GM20000 (cell line): Measurements from ENCODE around the gene ENGASE.

Source experiments
- DNase-seq: peaks from one replicate; pipeline ENCODE4 v3.0.0; 2012; ENCODE audit warnings: low spot score
- CTCF ChIP-seq: IDR thresholded peaks from 2 replicates; pipeline ENCODE4 v1.5.1; 2012; ENCODE audit warnings: mild to moderate bottlenecking, control low read depth; ENCODE audit errors: extremely low read depth, missing control alignments

The ENGASE gene

GRCh38 chr17:79045842-79046196 is 28.8 kb upstream of the ENGASE start:
- peak; percentile 69 for TF ChIP-seq CTCF
- DNase-seq = peak; percentile 87

GRCh38 chr17:79046197-79046915 is 28.3 kb upstream of the ENGASE start:
- TF ChIP-seq CTCF = no peak
- DNase-seq = peak; percentile 21

GRCh38 chr17:79046916-79047280 is 27.7 kb upstream of the ENGASE start:
- no peak for TF ChIP-seq CTCF
- DNase-seq = peak; percentile 8

GRCh38 chr17:79047291-79047920 is 27.2 kb upstream of the ENGASE start:
- no peak for TF ChIP-seq CTCF
- DNase-seq = peak; percentile 12

- DNase-seq = peak; percentile 6
- no peak for TF ChIP-seq CTCF
Observed at GRCh38 chr17:79047923-79048825, 26.4 kb upstream of the ENGASE start.

GRCh38 chr17:79048826-79049755 is 25.5 kb upstream of the ENGASE start:
- TF ChIP-seq CTCF = no peak

More at GRCh38 chr17:79048826-79049755, 25.5 kb upstream of the ENGASE start:
- DNase-seq = peak; percentile 7
